Osteoblast (primary cell): ENCODE results near the gene GTSE1. TPM values are rescaled to one million over a fixed set of nuclear protein-coding genes. Genes with fewer than 3 reads are reported as not detected.

Experiments
- DNase-seq: peaks from one replicate; pipeline ENCODE4 v3.0.0; 2011; ENCODE audit warnings: low spot score, mixed read lengths; ENCODE audit not compliant: insufficient read length; ENCODE audit errors: missing footprints
- H2AFZ ChIP-seq: 2 replicates; pipeline ENCODE4 v1.6.0; 2011; ENCODE audit warnings: mild to moderate bottlenecking, low read length
- H3K27ac ChIP-seq: 2 replicates; pipeline ENCODE4 v1.5.1; 2011; ENCODE audit warnings: mild to moderate bottlenecking, low read depth, low read length, moderate library complexity
- H3K27me3 ChIP-seq: 2 replicates; pipeline ENCODE4 v1.6.0; 2012; ENCODE audit warnings: mild to moderate bottlenecking, control low read depth, inconsistent platforms, low read length, moderate library complexity; ENCODE audit not compliant: insufficient read depth
- H3K36me3 ChIP-seq: 2 replicates; pipeline ENCODE4 v1.5.1; 2011; ENCODE audit warnings: mild to moderate bottlenecking, low read length, control low read depth, moderate library complexity; ENCODE audit not compliant: insufficient read depth
- H3K4me1 ChIP-seq: 2 replicates; pipeline ENCODE4 v1.5.1; 2011; ENCODE audit warnings: mild to moderate bottlenecking, low read length, control low read depth, moderate library complexity; ENCODE audit not compliant: insufficient read depth
- H3K4me2 ChIP-seq: 2 replicates; pipeline ENCODE4 v1.6.0; 2011; ENCODE audit warnings: mild to moderate bottlenecking, low read length; ENCODE audit not compliant: insufficient read depth
- H3K4me3 ChIP-seq: fragments of 200-600 bp; sonication (generic); 3 replicates; pipeline ENCODE4 v1.5.1; 2012; ENCODE audit warnings: mild to moderate bottlenecking, low read length, inconsistent platforms; ENCODE audit not compliant: insufficient read depth
- H3K79me2 ChIP-seq: 2 replicates; pipeline ENCODE4 v1.6.0; 2012; ENCODE audit warnings: mild to moderate bottlenecking, low read length, control low read depth, inconsistent platforms; ENCODE audit not compliant: insufficient read depth
- H3K9me3 ChIP-seq: 2 replicates; pipeline ENCODE4 v1.5.1; 2011; ENCODE audit warnings: low read depth, low read length, control low read depth
- H4K20me1 ChIP-seq: 2 replicates; pipeline ENCODE4 v1.6.0; 2012; ENCODE audit warnings: mild to moderate bottlenecking, low read length, control low read depth; ENCODE audit not compliant: insufficient read depth
- CTCF ChIP-seq: IDR thresholded peaks from 2 replicates; pipeline ENCODE4 v1.5.1; 2011; ENCODE audit warnings: mild to moderate bottlenecking, low read depth, low read length, moderate library complexity; ENCODE audit errors: extremely low read depth
- total RNA-seq: library from RNA; depleted of rRNA; stranded (reverse); fragments of >200 nt; gene quantifications from 2 replicates; pipeline ENCODE4 v1.2.3, GENCODE V29; 2012

GTSE1 gene
- total RNA-seq, 1 donor: 1.8 TPM

GRCh38 chr22:46267431-46268279 is 29.0 kb upstream of the GTSE1 start, which contains the start of gene TTC38:
Gene TTC38, plus strand, starts transcription at chr22:46268008. Its CDS starts 32 bp downstream, at chr22:46268040.
- Histone ChIP-seq H3K9me3 (no peaks in the 10 kb centered on the region), H2AFZ (peak within 1 kb of the TSS; percentile 90), H3K4me2 (peak within 1 kb of the TSS; percentile 81), H3K4me3 (peak within 1 kb of the TSS; percentile 78), H4K20me1 (no peaks in the 10 kb centered on the region), H3K4me1 (peaks cover 6% of the 10 kb centered on the region), H3K27ac (peak within 1 kb of the TSS; percentile 49), H3K79me2 (peaks cover 10% of the 10 kb centered on the region), H3K27me3 (peaks cover 6% of the 10 kb centered on the region), H3K36me3 (peaks cover 10% of the 10 kb centered on the region)
- DNase-seq: peak; percentile 100
- TF ChIP-seq CTCF: no peak

- TF ChIP-seq CTCF: no peak
- Histone ChIP-seq H3K79me2 (peaks cover 10% of the 10 kb centered on the region), H3K36me3 (peaks cover 28% of the 10 kb centered on the region), H3K4me1 (peaks cover 6% of the 10 kb centered on the region), H2AFZ (no peak overlapping the region), H3K4me3 (no peak overlapping the region), H3K9me3 (no peaks in the 10 kb centered on the region), H3K4me2 (no peak overlapping the region), H3K27ac (no peak overlapping the region), H3K27me3 (no peaks in the 10 kb centered on the region), H4K20me1 (no peaks in the 10 kb centered on the region)
- DNase-seq: peak; percentile 51
These were observed 27.1 kb upstream of the GTSE1 start for GRCh38 chr22:46269564-46269963.

GRCh38 chr22:46272196-46272595 is 24.5 kb upstream of the GTSE1 start:
- peaks cover 6% of the 10 kb centered on the region for H3K4me1 ChIP-seq
- H2AFZ ChIP-seq: no peak overlapping the region
- DNase-seq: no peak
- no peaks in the 10 kb centered on the region for H4K20me1 ChIP-seq
- H3K36me3 ChIP-seq: peaks cover 48% of the 10 kb centered on the region
- H3K79me2 ChIP-seq: peaks cover 10% of the 10 kb centered on the region
- H3K9me3 ChIP-seq: no peaks in the 10 kb centered on the region
- H3K4me3 ChIP-seq: no peak overlapping the region
- no peak for TF ChIP-seq CTCF
- no peak overlapping the region for H3K4me2 ChIP-seq
- H3K27me3 ChIP-seq: no peaks in the 10 kb centered on the region
- no peak overlapping the region for H3K27ac ChIP-seq

GRCh38 chr22:46272762-46273431 is 23.8 kb upstream of the GTSE1 start:
- Histone ChIP-seq H3K27me3 (no peaks in the 10 kb centered on the region), H3K27ac (no peak overlapping the region), H3K79me2 (peaks cover 10% of the 10 kb centered on the region), H3K36me3 (peaks cover 52% of the 10 kb centered on the region), H3K4me2 (no peak overlapping the region), H2AFZ (no peak overlapping the region), H3K4me3 (no peak overlapping the region), H3K9me3 (no peaks in the 10 kb centered on the region), H3K4me1 (peaks cover 3% of the 10 kb centered on the region), H4K20me1 (no peaks in the 10 kb centered on the region)
- TF ChIP-seq CTCF: no peak
- DNase-seq: no peak
